CD4-positive, alpha-beta T cell treated with Interleukin-2 at 100 ng/mL for 4 hours (primary cell): ENCODE data around the gene SLC35B3.
"Not testable (repeated sequence)": the region's sequence is repeated elsewhere in the genome, so short reads cannot be mapped to it uniquely, and the experiment has no call there.

Experiments
- DNase-seq: peaks from one replicate; pipeline ENCODE4 v3.0.0-alpha.2; 2020; ENCODE audit warnings: low spot score

Gene SLC35B3

GRCh38 chr6:8435093-8435844 lies at the start of gene SLC35B3:
SLC35B3 (minus strand) TSS chr6:8435545.
- DNase-seq = peak; percentile 96

GRCh38 chr6:8483650-8484049 lies 48.3 kb upstream of the SLC35B3 start:
- no peak for DNase-seq

GRCh38 chr6:8481727-8482126 lies 46.4 kb upstream of the SLC35B3 start:
- no peak for DNase-seq

- no peak for DNase-seq
These were observed 43.1 kb upstream of the SLC35B3 start for GRCh38 chr6:8478418-8478817.

GRCh38 chr6:8476656-8477055 lies 41.3 kb upstream of the SLC35B3 start:
- DNase-seq = no peak

GRCh38 chr6:8468552-8469356 lies 33.4 kb upstream of the SLC35B3 start:
- no peak for DNase-seq

GRCh38 chr6:8462694-8463093 lies 27.3 kb upstream of the SLC35B3 start:
- DNase-seq = no peak

- DNase-seq = no peak
These were observed 26.8 kb upstream of the SLC35B3 start for GRCh38 chr6:8462169-8462568.

GRCh38 chr6:8446391-8446790 lies 11.0 kb upstream of the SLC35B3 start:
- no peak for DNase-seq

GRCh38 chr6:8445930-8446329 lies 10.6 kb upstream of the SLC35B3 start:
- not testable (repeated sequence) for DNase-seq

GRCh38 chr6:8442150-8442549 lies 6.8 kb upstream of the SLC35B3 start:
- DNase-seq = no peak

- no peak for DNase-seq
These were observed 6.1 kb upstream of the SLC35B3 start for GRCh38 chr6:8441452-8441851.

GRCh38 chr6:8439601-8440268 lies 4.4 kb upstream of the SLC35B3 start:
- DNase-seq = no peak

- no peak for DNase-seq
These were observed 2.5 kb upstream of the SLC35B3 start for GRCh38 chr6:8437813-8438212.

GRCh38 chr6:8436966-8437365 lies 1.6 kb upstream of the SLC35B3 start:
- no peak for DNase-seq

- DNase-seq = no peak
These were observed 462 bp upstream of the SLC35B3 start for GRCh38 chr6:8435845-8436168.

GRCh38 chr6:8434727-8435092 lies 635 bp downstream of the SLC35B3 start:
- no peak for DNase-seq

- no peak for DNase-seq
These were observed 2.7 kb downstream of the SLC35B3 start for GRCh38 chr6:8432614-8433013.

- no peak for DNase-seq
These were observed 5.5 kb downstream of the SLC35B3 start for GRCh38 chr6:8429821-8430220.

- DNase-seq = not testable (repeated sequence)
These were observed 8.8 kb downstream of the SLC35B3 start for GRCh38 chr6:8426544-8426943.

- no peak for DNase-seq
These were observed 15.2 kb downstream of the SLC35B3 start for GRCh38 chr6:8420031-8420588.

GRCh38 chr6:8415913-8416312 lies 19.4 kb downstream of the SLC35B3 start:
- no peak for DNase-seq

- no peak for DNase-seq
These were observed 20.1 kb downstream of the SLC35B3 start for GRCh38 chr6:8415280-8415679.
